Stimulated activated naive CD8-positive, alpha-beta T cell treated with anti-CD3 and anti-CD28 coated beads, Interleukin-15, amount 100 ng/mL, for 72 hours (primary cell): ENCODE measurements around the gene TGFBR3.

Experiments used
- ATAC-seq: fragments of 150-1000 bp; cut with Tn5 transposase; 2 replicates; pipeline ENCODE4 v1.10.0; 2021; ENCODE audit warnings: mild to moderate bottlenecking, moderate library complexity
- DNase-seq, 2 donors: peaks; one replicate each; pipeline ENCODE4 v3.0.0; 2021 to 2022
- H3K27ac Mint-ChIP-seq, 2 donors: one replicate each; pipeline ENCODE4 v1.8.0; 2022; ENCODE audit warnings: mild to moderate bottlenecking in 2 of 2, mixed read lengths in 2 of 2, moderate library complexity in 2 of 2
- H3K27me3 Mint-ChIP-seq: one replicate; pipeline ENCODE4 v1.8.0; 2022; ENCODE audit warnings: mixed read lengths
- H3K4me1 Mint-ChIP-seq: one replicate; pipeline ENCODE4 v1.8.0; 2022; ENCODE audit warnings: mild to moderate bottlenecking, mixed read lengths
- H3K4me3 Mint-ChIP-seq, 2 donors: one replicate each; pipeline ENCODE4 v1.8.0; 2022; ENCODE audit warnings: mild to moderate bottlenecking in 2 of 2, mixed read lengths in 2 of 2, moderate library complexity in 1 of 2
- H3K9me3 Mint-ChIP-seq, 2 donors: one replicate each; pipeline ENCODE4 v1.8.0; 2022; ENCODE audit warnings: mixed read lengths in 2 of 2

TGFBR3 gene

DNA sequence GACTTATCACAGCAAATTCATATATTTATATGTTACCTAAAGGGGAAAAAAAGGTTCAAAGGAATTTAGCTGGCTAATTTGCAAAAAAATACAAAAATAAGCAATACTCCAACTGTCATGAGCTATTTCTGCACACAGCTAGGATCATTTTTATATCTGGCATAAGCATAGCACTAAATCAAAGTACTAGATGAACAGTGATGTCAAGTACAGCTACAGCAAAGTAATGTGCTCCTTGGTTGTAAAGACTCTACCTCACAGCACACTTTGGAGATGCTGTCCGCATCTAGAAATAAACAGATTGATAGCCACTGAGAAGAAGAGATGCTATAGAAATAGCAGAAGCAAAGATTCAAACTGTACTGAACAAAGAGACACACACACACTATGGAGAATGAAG is 125.4 kb downstream of the TGFBR3 start:
- Mint-ChIP-seq H3K4me1 (peaks cover 49% of the 10 kb centered on the region), H3K27me3 (no peaks in the 10 kb centered on the region), H3K27ac (no peak overlapping the region), H3K4me3 (no peak overlapping the region), H3K9me3 (no peaks in the 10 kb centered on the region)
- DNase-seq, result no peak
- ATAC-seq, result no peak

DNA sequence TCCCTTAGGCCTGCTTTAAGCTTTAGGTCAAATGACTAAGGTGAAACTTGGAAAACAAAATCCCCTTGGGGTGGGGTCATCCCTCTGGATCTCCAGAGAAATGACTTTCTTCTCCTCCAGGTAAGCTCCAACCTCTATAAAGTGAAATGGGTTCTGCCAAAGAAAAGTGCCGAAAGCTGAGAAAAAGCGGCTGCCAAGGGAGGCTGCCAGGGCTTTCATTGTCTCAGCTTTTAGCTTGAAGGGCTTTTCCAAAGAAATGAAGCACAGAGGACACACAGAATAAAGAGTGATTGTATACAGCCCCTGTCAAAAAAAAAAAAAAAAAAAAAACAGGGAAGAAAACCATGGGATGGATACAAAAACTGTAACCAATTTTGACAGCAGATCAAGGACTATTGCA is 126.9 kb downstream of the TGFBR3 start:
- H3K27ac Mint-ChIP-seq, result no peak overlapping the region
- DNase-seq, result no peak
- no peak for ATAC-seq
- H3K9me3 Mint-ChIP-seq, result no peaks in the 10 kb centered on the region
- H3K4me3 Mint-ChIP-seq, result no peak overlapping the region
- no peaks in the 10 kb centered on the region for H3K27me3 Mint-ChIP-seq
- H3K4me1 Mint-ChIP-seq, result peaks cover 51% of the 10 kb centered on the region

DNA sequence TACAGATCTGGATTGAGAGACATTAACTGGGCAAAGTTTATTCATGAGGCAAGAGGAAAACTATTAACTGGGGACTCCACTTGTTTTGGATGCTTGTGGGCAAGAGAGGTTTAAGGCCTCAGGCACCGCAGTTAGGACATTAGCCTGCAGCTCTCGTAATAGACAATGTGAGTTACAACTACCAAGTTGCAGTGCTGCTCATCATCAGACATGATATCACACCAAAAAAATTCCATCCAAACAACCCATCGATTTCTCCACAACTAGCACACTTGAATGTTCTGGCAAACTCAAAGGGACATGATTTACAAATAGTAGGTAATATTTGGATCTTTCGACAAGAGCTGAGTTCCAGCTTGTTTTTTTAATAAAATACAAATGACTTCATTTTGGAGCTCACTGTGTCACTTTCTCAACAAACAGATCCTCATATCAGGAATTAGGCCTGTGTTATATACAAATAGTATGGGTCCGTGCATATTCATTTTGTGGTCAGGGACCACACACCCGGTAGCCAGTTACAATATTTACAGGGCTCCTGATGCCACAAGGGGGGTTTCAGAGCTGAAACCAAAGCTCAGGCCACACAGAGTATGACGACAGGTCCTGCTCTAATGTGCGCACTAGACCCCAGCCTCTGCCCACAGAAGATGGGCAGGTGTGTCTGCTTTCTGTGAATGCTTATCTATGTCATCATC is 128.0 kb downstream of the TGFBR3 start:
- Mint-ChIP-seq H3K4me1 (peaks cover 53% of the 10 kb centered on the region), H3K27ac (no peak overlapping the region), H3K4me3 (no peak overlapping the region), H3K9me3 (no peaks in the 10 kb centered on the region), H3K27me3 (no peaks in the 10 kb centered on the region)
- DNase-seq (no peak), ATAC-seq (no peak)

DNA sequence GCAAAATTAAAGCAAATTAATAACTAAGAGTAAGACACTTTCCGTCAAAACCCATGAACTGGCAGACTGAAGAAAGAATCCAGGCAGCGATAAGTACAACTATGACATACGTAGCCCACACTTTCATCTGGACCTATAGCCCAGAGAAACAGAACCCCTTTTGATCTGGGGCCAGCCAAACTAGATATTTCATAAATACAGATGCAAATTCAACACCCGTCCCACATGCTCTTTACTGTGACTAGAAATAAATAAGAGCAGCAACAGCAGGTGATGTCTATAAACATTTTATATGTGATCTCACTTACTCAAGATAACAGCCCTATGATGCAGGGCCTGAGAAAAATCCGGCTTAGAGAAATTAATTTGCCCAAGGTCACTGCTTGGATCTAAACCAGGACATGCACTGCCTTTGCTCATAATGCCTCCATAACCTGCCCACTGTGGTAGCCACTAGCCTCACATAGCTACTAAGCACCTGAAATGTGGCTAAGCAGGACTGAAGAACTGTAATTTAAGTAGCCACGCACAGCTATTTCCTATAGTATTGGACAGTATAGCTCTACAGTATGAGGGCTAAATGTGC is 130.2 kb downstream of the TGFBR3 start:
- Mint-ChIP-seq H3K9me3 (no peaks in the 10 kb centered on the region), H3K4me3 (no peak overlapping the region)
- DNase-seq, result no peak

DNA sequence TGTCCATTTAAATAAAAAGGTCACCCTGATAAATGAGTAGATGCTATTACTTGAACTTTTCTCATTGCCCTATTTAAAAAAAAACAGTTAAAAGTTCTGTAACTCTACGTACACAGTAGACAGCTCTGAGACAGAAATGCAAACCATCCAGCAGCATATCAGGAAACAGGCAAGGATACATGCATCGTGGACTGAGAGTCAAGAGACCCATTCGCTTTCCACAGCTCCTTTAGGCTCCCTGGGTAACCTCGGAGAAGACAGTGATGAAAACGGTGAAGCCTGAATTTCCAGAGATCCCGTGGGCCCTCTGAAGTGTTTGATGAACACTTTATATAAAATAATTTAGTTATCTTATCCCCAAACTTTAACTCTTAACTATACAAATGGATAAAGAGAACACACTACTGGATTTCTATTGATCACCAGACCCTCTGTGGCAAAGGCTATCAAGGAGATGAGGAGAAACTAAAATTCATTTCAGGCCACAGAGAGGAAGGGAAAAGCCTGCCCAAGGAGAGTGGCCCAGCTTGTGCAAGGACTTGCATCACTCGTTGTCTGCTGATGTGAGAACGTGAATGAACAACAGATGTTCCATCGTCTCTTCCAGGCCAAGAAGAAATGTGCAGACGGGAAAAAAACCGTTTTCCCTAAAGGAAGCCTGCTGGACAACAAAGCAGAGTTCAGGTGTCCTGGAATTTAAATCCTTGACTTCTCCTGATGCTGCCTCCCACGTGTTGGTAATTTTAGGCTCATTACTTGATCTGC is 131.0 kb downstream of the TGFBR3 start:
- no peak overlapping the region for H3K4me3 Mint-ChIP-seq
- H3K4me1 Mint-ChIP-seq, result peaks cover 50% of the 10 kb centered on the region
- H3K27ac Mint-ChIP-seq, result no peak overlapping the region
- ATAC-seq (no peak), DNase-seq (no peak)
- no peaks in the 10 kb centered on the region for H3K27me3 Mint-ChIP-seq
- no peaks in the 10 kb centered on the region for H3K9me3 Mint-ChIP-seq

More for the DNA sequence above, 130.2 kb downstream of the TGFBR3 start:
- H3K4me1 Mint-ChIP-seq, result peaks cover 53% of the 10 kb centered on the region
- no peaks in the 10 kb centered on the region for H3K27me3 Mint-ChIP-seq
- ATAC-seq, result no peak
- no peak overlapping the region for H3K27ac Mint-ChIP-seq

DNA sequence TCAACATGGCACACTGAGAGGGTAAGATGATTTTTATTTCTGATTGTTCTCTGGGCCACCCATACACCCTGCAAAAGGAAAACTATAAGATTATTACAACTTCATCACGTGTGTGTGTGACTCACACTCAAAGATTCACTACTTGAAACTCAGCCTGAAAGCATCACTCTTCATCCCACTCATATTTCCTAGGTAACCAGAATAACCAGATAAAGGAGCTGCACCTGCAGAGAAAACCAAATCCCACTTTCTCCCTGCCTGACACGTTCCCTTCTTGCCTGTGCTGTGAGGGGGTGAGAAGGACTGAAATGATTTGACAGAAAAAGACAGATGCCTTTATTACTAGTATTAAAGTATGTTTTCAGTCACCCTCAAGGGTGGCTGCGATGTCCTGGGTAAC is 131.6 kb downstream of the TGFBR3 start:
- peak; percentile 85 for ATAC-seq
- peak overlapping the region; percentile 44 to 87 for H3K27ac Mint-ChIP-seq
- H3K4me1 Mint-ChIP-seq, result peaks cover 50% of the 10 kb centered on the region
- H3K27me3 Mint-ChIP-seq, result no peaks in the 10 kb centered on the region
- no peaks in the 10 kb centered on the region for H3K9me3 Mint-ChIP-seq
- H3K4me3 Mint-ChIP-seq, result peak overlapping the region; percentile 36 to 63
- peak; percentile 36 to 67 for DNase-seq

DNA sequence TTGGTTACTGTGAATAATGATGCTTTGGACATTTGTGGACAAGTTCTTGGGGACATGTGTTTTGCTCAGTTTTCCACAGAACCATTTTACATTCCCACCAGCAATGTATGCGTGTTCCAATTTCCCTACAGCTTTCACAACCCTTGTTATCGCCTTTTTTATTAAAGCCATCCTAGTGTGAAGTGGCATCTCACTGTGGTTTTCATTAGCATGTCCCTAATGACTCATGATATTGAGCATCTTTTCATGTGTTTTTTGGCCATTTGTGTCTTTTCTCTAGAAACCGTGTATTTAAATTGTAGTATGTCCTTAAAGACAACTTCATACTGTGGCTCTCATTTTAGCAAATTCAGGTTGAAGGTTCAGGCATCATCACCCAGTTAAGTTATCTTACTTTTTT is 132.1 kb downstream of the TGFBR3 start:
- DNase-seq (no peak), ATAC-seq (peak; percentile 24)
- H3K27me3 Mint-ChIP-seq, result no peaks in the 10 kb centered on the region
- H3K4me3 Mint-ChIP-seq, result peak overlapping the region; percentile 36 to 63
- no peaks in the 10 kb centered on the region for H3K9me3 Mint-ChIP-seq
- H3K4me1 Mint-ChIP-seq, result peaks cover 50% of the 10 kb centered on the region
- H3K27ac Mint-ChIP-seq, result peak overlapping the region; percentile 44 to 87

DNA sequence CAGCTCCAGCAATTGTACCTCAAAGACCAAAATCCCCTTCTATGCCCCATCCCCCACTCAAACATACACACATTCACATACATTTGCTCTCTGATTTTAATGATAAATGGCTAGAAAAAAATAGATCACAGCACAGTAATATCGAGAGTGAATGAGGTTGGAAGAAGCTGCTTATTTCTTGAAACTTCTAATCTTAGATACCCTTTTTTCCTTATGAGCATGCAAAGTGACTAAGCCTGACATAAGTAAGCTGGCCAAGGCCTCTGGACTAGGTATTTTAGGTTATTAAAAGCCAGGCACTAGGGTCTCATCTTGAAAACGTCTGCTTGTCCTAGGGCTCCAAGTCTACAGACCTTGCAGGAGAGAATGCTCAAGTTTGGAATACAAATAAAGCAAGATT is 133.6 kb downstream of the TGFBR3 start:
- no peak for DNase-seq
- Mint-ChIP-seq H3K9me3 (peaks cover 7 to 8% of the 10 kb centered on the region in 2 donors), H3K27me3 (no peaks in the 10 kb centered on the region), H3K27ac (no peak overlapping the region), H3K4me3 (peak overlapping the region; percentile 54 to 68), H3K4me1 (peaks cover 45% of the 10 kb centered on the region)
- ATAC-seq, result peak; percentile 61

DNA sequence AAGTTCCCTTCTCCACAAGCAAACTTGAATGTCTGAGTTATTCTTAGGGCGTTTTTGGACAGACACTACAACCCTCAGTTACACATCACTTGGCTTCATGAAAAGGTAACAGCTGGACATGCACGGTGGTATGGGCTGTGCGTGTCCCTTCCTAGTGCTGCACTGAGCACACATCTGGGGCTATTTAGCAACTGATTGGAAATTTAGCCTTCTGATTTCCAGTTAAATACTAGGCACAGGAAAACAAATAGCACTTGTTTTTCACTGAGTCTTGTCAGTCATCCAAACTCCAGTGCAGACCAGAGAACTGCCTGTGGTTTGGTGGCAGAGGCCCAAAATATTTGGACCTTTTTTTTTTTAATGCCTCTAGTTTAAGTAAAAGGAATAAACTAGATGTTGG is 134.7 kb downstream of the TGFBR3 start:
- ATAC-seq (no peak), DNase-seq (no peak)
- peaks cover 45% of the 10 kb centered on the region for H3K4me1 Mint-ChIP-seq
- H3K9me3 Mint-ChIP-seq, result peaks cover 12 to 19% of the 10 kb centered on the region in 2 donors
- H3K4me3 Mint-ChIP-seq, result no peak overlapping the region
- no peaks in the 10 kb centered on the region for H3K27me3 Mint-ChIP-seq
- H3K27ac Mint-ChIP-seq, result no peak overlapping the region

DNA sequence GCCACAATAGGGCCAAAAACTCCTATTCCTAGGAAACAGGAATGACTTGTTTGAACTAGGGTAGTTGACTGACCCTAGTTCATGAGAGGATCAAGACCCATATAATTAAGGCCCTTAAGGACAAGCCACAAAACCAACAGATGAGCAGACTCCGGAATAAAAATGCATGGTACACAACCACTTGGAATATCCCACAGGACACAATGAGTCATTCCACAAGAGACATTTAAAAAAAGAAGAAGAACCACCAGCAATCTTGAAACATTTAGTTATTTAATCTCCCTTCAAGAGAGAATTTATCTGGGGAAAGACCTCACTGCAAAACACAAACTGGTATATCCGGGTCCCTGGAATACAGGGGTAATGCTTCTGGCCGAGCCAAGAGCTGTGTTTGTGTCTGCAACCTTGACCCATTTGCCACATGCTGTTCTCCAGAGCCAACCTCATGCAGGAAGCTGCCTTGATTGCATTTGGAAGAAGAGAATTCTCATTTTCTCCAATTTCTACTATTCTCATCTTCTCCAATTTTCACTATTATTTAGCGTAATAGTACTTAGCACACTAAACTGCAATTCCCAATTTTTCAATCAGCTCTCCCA is 135.5 kb downstream of the TGFBR3 start:
- peaks cover 15 to 21% of the 10 kb centered on the region in 2 donors for H3K9me3 Mint-ChIP-seq

DNA sequence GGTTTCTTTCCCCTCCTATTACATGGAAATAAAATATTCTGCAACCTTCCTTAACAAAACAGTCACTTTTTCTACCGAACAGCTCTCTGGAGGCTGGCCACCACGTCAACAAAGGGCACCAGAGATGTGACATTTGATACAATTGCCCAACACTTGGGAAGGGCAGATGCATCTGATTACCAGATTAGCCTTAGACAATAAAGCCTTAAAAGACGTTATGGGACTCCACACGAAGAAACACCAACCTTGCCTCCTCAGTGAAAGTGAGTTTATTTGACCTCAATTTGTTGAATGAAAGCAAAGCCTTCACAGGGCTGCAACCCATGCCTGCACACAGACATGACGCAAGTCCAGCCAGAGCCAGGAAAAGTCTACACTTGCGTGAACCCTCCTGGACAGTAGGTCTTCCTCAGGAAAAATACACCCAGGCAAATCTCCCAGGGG is 136.1 kb downstream of the TGFBR3 start:
- DNase-seq, result no peak
- H3K4me3 Mint-ChIP-seq, result no peak overlapping the region
- H3K9me3 Mint-ChIP-seq, result peaks cover 15 to 21% of the 10 kb centered on the region in 2 donors
- H3K27me3 Mint-ChIP-seq, result no peaks in the 10 kb centered on the region
- ATAC-seq, result no peak
- H3K27ac Mint-ChIP-seq, result no peak overlapping the region
- H3K4me1 Mint-ChIP-seq, result peaks cover 42% of the 10 kb centered on the region

More for the DNA sequence above, 135.5 kb downstream of the TGFBR3 start:
- Mint-ChIP-seq H3K27me3 (no peaks in the 10 kb centered on the region), H3K4me1 (peaks cover 45% of the 10 kb centered on the region), H3K4me3 (no peak overlapping the region), H3K27ac (no peak overlapping the region)
- ATAC-seq (no peak), DNase-seq (no peak)

DNA sequence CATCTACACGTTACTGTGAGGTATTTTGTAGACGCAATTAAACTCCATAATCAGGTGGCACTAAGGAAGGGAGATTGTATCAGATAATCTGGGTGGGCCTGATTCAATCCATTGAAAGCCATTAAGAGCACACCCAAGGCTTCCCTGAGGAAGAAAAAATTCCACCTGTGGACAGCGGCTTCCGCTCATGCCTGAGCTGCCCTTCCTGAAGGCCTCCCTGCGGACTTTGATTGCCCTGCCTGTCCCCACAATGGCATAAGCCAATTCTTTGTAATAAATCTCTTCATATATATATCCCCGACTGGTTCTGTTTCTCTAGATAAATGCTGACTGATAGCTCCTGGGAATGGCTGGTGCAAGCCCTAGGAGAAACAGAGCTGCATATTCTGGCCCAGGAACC is 138.3 kb downstream of the TGFBR3 start:
- H3K4me3 Mint-ChIP-seq, result no peak overlapping the region
- H3K27ac Mint-ChIP-seq, result no peak overlapping the region

DNA sequence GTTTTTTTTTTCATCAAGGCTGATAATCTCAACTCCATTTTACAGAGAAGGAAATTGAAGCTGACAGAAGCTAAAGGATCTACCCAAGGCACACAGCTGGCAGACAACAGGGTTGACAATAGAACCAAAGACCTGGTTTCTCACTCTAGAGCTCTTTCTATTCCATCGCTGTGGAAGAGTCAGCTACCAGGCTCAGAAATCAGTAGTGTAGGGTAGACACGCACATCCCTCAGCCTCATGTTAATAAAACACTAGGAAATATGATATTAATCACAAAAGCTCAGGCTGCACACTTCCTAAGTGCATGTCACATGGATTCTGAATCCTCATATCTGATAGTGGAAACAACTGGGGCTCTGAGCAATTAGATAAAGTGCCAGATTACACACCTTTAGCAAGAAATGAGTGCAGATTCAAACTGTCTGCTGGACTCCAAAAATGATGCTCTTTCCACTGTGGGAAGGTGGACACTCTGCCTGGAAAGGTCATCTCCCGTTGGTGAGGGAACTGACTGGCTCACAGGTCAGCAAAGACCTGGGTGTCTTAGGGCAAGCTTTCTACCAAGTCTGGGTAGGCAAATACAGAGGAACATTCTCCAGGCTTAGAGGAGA is 139.1 kb downstream of the TGFBR3 start:
- H3K9me3 Mint-ChIP-seq, result peaks cover 18 to 25% of the 10 kb centered on the region in 2 donors
- no peak for DNase-seq
- H3K27ac Mint-ChIP-seq, result no peak overlapping the region
- no peaks in the 10 kb centered on the region for H3K27me3 Mint-ChIP-seq
- ATAC-seq, result no peak
- H3K4me1 Mint-ChIP-seq, result peaks cover 12% of the 10 kb centered on the region
- H3K4me3 Mint-ChIP-seq, result no peak overlapping the region

More for the DNA sequence above, 138.3 kb downstream of the TGFBR3 start:
- DNase-seq (no peak), ATAC-seq (no peak)
- Mint-ChIP-seq H3K27me3 (no peaks in the 10 kb centered on the region), H3K9me3 (peaks cover 15 to 21% of the 10 kb centered on the region in 2 donors), H3K4me1 (peaks cover 21% of the 10 kb centered on the region)

DNA sequence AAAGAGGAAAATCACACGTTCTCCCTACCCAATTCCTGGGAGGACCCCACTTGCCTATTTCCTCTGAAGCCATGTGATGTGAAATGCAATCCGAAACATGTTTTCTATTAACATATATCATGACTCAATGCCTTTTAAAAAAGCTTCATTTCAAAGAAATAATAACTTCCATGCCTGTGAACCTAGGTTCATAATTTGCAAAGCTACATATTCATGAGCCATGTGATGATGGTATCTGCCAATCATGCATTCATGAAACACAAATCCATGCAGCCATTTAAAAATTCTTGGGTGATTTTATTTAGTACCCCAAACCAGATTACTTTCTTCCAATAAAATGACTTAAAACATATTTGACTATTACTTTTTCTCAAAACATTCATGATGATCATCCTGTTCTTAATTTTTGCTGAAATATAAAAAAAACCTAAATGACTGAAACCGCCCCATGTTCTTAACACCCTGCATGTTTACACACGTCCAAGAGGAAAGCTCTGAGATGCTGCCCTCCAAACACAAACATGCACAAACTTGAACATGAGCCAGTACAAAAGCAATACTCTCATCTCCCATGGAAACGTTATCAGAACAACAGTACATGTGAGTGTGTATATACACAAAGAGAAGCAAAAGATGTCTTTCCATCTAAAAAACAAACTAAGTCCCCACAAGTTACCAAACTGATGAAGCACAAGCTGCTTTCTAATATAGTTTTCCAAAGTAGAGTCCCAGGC is 140.1 kb downstream of the TGFBR3 start:
- H3K27me3 Mint-ChIP-seq, result no peaks in the 10 kb centered on the region
- peaks cover 21 to 31% of the 10 kb centered on the region in 2 donors for H3K9me3 Mint-ChIP-seq
- H3K4me1 Mint-ChIP-seq, result peaks cover 6% of the 10 kb centered on the region
- no peak overlapping the region for H3K4me3 Mint-ChIP-seq
- no peak overlapping the region for H3K27ac Mint-ChIP-seq
- DNase-seq, result no peak
- ATAC-seq, result no peak
